Measurements from ENCODE around the gene TTLL10. TPM values are rescaled to one million over a fixed set of nuclear protein-coding genes. Genes with fewer than 3 reads are reported as not detected.

TTLL10 gene
- total RNA-seq, 1 experiment from 2014 or later = 0.68 TPM

DNA sequence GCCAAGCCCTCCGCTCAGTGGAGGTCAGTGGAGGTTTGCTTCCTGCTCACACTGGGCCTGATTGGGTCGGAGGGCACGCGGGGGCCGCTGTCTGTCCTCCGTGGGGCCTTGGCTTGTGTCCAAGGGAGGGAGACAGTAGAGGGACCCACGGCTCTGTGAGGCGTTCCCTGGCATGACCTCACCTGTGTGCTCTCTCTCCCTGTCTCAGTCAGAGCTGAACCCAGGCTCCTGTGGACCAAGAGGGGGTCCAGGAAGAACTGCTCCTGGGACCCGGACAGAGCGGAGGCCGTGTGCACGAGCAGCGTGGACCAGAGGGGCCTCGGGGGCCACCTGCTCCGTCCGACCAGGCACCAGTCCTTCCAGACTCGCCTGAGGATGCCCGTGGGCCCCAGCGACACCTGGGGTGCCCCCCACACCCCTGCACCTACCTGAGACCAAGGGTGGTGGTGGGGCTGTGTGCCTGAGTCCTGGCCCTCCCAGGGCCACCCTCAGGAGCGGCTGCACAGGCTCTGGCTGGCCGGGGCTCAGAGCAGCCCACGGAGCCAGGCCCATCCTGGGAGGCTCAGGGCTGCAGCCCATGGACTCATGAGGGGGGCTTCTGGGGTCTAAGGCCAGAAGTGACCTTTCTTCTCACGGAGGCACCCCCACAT is 13.3 kb upstream of the TTLL10 start:
- H3K23me2 ChIP-seq (ENCODE audit: insufficient read length, low read depth, low read length, poor library complexity, severe bottlenecking) = peaks cover 8% of the 10 kb centered on the region
- Mint-ChIP-seq H3K36me3 (ENCODE audit: insufficient read depth in 1 of 3, low read depth in 3 of 3) (peaks cover 0 to 1% (median 0%) of the 10 kb centered on the region in 3 experiments; a peak in 3 of 7 replicates), H3K27me3 (ENCODE audit: low read depth) (peaks cover 14% of the 10 kb centered on the region), H3K4me1 (peaks cover 9 to 25% of the 10 kb centered on the region in 2 experiments), H3K27ac (no peak overlapping the region; a peak in 1 of 7 replicates), H3K9me3 (peaks cover under 1 to 8% of the 10 kb centered on the region in 2 experiments; a peak in 3 of 5 replicates), H3K4me3 (no peak overlapping the region)
- no peak overlapping the region for H2BK20ac ChIP-seq (ENCODE audit: low read depth, low read length, poor library complexity, severe bottlenecking)
- no peak overlapping the region for H3K56ac ChIP-seq (ENCODE audit: insufficient read length, low read depth, low read length)
- H4K5ac ChIP-seq (ENCODE audit: insufficient read length, low read depth, low read length) = no peak overlapping the region
- no peak overlapping the region for H3K27ac ChIP-seq (ENCODE audit: insufficient read length, low read depth, low read length)
- H3K23ac ChIP-seq (ENCODE audit: insufficient read length, low read depth, low read length) = no peak overlapping the region
- H3K79me2 ChIP-seq (ENCODE audit: insufficient read depth, low read length) = no peaks in the 10 kb centered on the region
- no peak overlapping the region for H2AK5ac ChIP-seq (ENCODE audit: insufficient read length, low read length)
- H2BK15ac ChIP-seq (ENCODE audit: low read depth, low read length) = no peak overlapping the region
- no peaks in the 10 kb centered on the region for H3K27me3 ChIP-seq (ENCODE audit: insufficient read depth, low read length)
- H3K18ac ChIP-seq (ENCODE audit: insufficient read length, low read depth, low read length) = no peak overlapping the region
- H3K4ac ChIP-seq (ENCODE audit: low read depth, low read length) = no peak overlapping the region
- H3K9ac ChIP-seq (ENCODE audit: extremely low read depth, insufficient read length, low read length) = no peak overlapping the region
- no peak overlapping the region for H2BK120ac ChIP-seq (ENCODE audit: low read depth, low read length, poor library complexity, severe bottlenecking)
- no peak overlapping the region for H2BK12ac ChIP-seq (ENCODE audit: insufficient read length, low read depth, low read length)
- no peaks in the 10 kb centered on the region for H3K9me3 ChIP-seq (ENCODE audit: control insufficient read depth, low read depth, low read length)
- no peaks in the 10 kb centered on the region for H3K4me1 ChIP-seq (ENCODE audit: insufficient read depth, low read length)
- H3K4me2 ChIP-seq (ENCODE audit: insufficient read depth, insufficient read length, low read length) = no peak overlapping the region
- DNase-seq = no peak
- no peaks in the 10 kb centered on the region for H4K20me1 ChIP-seq (ENCODE audit: control insufficient read depth, insufficient read depth, insufficient read length)
- no peak overlapping the region for H3T11ph ChIP-seq (ENCODE audit: low read length)
- no peak overlapping the region for H4K8ac ChIP-seq (replicated peaks; ENCODE audit: insufficient read length, low read depth, low read length)
- no peak overlapping the region for H2AFZ ChIP-seq (ENCODE audit: low read length)
- H3K14ac ChIP-seq (ENCODE audit: insufficient read depth, low read length) = no peak overlapping the region
- H4K91ac ChIP-seq (ENCODE audit: insufficient read length, low read depth, low read length) = no peak overlapping the region
- H3K79me1 ChIP-seq (ENCODE audit: insufficient read depth, low read depth, low read length, poor library complexity, severe bottlenecking) = no peaks in the 10 kb centered on the region
- no peak overlapping the region for H2BK5ac ChIP-seq (ENCODE audit: insufficient read length, low read length)
- TF ChIP-seq, protein P1, sequence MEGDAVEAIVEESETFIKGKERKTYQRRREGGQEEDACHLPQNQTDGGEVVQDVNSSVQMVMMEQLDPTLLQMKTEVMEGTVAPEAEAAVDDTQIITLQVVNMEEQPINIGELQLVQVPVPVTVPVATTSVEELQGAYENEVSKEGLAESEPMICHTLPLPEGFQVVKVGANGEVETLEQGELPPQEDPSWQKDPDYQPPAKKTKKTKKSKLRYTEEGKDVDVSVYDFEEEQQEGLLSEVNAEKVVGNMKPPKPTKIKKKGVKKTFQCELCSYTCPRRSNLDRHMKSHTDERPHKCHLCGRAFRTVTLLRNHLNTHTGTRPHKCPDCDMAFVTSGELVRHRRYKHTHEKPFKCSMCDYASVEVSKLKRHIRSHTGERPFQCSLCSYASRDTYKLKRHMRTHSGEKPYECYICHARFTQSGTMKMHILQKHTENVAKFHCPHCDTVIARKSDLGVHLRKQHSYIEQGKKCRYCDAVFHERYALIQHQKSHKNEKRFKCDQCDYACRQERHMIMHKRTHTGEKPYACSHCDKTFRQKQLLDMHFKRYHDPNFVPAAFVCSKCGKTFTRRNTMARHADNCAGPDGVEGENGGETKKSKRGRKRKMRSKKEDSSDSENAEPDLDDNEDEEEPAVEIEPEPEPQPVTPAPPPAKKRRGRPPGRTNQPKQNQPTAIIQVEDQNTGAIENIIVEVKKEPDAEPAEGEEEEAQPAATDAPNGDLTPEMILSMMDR (conservative IDR thresholded peaks at IDR 0.05) = no peak
- no CpG with 5 or more reads among the region's 23 CpGs for WGBS (ENCODE audit: extremely low coverage, insufficient read length, low lambda C conversion rate)

Measured in H9 (cell line).